Parathyroid adenoma (tissue), 2 donors: ENCODE data around the gene MGMT.

ENCODE experiments used
- H2AFZ ChIP-seq: fragments of 300-600 bp; sonication (generic); one replicate; pipeline ENCODE4 v1.7.0; 2017; ENCODE audit warnings: antibody characterized with exemption, mild to moderate bottlenecking
- H3K27ac ChIP-seq: fragments of 300-600 bp; sonication (generic); one replicate; pipeline ENCODE4 v1.7.0; 2017
- H3K27me3 ChIP-seq: fragments of 300-600 bp; sonication (generic); one replicate; pipeline ENCODE4 v1.7.0; 2017; ENCODE audit warnings: low read length; ENCODE audit not compliant: control insufficient read depth, insufficient read depth
- H3K36me3 ChIP-seq: fragments of 300-600 bp; sonication (generic); one replicate; pipeline ENCODE4 v1.7.0; 2017; ENCODE audit warnings: low read length; ENCODE audit not compliant: control insufficient read depth, insufficient read depth
- H3K4me1 ChIP-seq: fragments of 300-600 bp; sonication (generic); one replicate; pipeline ENCODE4 v1.7.0; 2017; ENCODE audit warnings: control low read depth
- H3K4me2 ChIP-seq: fragments of 300-600 bp; sonication (generic); one replicate; pipeline ENCODE4 v1.7.0; 2017; ENCODE audit warnings: low read length
- H3K4me3 ChIP-seq: fragments of 300-600 bp; sonication (generic); one replicate; pipeline ENCODE4 v1.7.0; 2017; ENCODE audit warnings: low read depth, low read length
- H3K79me2 ChIP-seq: fragments of 300-600 bp; sonication (generic); one replicate; pipeline ENCODE4 v1.7.0; 2017; ENCODE audit warnings: control low read depth
- H3K9ac ChIP-seq: fragments of 300-600 bp; sonication (generic); one replicate; pipeline ENCODE4 v1.7.0; 2017; ENCODE audit warnings: mild to moderate bottlenecking
- H3K9me3 ChIP-seq: fragments of 300-600 bp; sonication (generic); one replicate; pipeline ENCODE4 v1.7.0; 2017; ENCODE audit warnings: low read length; ENCODE audit not compliant: control insufficient read depth
- CTCF ChIP-seq: fragments of 300-600 bp; sonication (generic); IDR thresholded peaks from one replicate; pipeline ENCODE4 v1.7.0; 2017; ENCODE audit warnings: antibody characterized with exemption, mild to moderate bottlenecking
- donor health status: primary hyperparathyroidism.

MGMT gene

DNA sequence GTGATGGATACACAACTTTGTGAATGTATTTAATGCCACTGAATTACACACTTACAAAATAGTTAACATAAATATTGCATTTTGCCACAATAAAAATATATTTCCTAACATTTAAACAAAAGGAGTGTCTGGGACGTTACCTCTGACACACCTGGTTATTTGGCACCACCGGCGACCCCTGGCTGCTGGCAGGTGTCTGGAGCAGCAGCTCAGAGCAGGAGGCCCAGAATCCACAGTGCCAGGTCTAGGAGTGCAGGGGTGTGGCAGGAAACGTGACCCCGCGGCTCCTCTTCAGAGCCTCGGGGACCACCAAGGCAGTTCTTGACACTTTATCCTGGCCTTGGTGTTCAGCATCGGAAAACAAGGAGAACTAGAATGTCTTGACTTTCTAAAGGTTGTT is 46.3 kb downstream of the MGMT start:
- no peak overlapping the region for H3K27ac ChIP-seq
- H3K9me3 ChIP-seq: no peaks in the 10 kb centered on the region
- TF ChIP-seq CTCF: no peak
- H2AFZ ChIP-seq: no peak overlapping the region
- no peak overlapping the region for H3K4me3 ChIP-seq
- no peaks in the 10 kb centered on the region for H3K36me3 ChIP-seq
- H3K27me3 ChIP-seq: no peaks in the 10 kb centered on the region
- no peaks in the 10 kb centered on the region for H3K79me2 ChIP-seq
- no peak overlapping the region for H3K4me2 ChIP-seq
- no peaks in the 10 kb centered on the region for H3K4me1 ChIP-seq
- H3K9ac ChIP-seq: no peak overlapping the region

- Histone ChIP-seq H3K9me3 (no peaks in the 10 kb centered on the region), H3K4me1 (no peaks in the 10 kb centered on the region), H3K9ac (no peak overlapping the region), H3K27ac (no peak overlapping the region), H3K79me2 (no peaks in the 10 kb centered on the region), H3K36me3 (no peaks in the 10 kb centered on the region), H3K27me3 (no peaks in the 10 kb centered on the region), H3K4me3 (no peak overlapping the region), H3K4me2 (no peak overlapping the region), H2AFZ (no peak overlapping the region)
- no peak for TF ChIP-seq CTCF
Observed at GRCh38 chr10:129514568-129515451, 47.8 kb downstream of the MGMT start.

DNA sequence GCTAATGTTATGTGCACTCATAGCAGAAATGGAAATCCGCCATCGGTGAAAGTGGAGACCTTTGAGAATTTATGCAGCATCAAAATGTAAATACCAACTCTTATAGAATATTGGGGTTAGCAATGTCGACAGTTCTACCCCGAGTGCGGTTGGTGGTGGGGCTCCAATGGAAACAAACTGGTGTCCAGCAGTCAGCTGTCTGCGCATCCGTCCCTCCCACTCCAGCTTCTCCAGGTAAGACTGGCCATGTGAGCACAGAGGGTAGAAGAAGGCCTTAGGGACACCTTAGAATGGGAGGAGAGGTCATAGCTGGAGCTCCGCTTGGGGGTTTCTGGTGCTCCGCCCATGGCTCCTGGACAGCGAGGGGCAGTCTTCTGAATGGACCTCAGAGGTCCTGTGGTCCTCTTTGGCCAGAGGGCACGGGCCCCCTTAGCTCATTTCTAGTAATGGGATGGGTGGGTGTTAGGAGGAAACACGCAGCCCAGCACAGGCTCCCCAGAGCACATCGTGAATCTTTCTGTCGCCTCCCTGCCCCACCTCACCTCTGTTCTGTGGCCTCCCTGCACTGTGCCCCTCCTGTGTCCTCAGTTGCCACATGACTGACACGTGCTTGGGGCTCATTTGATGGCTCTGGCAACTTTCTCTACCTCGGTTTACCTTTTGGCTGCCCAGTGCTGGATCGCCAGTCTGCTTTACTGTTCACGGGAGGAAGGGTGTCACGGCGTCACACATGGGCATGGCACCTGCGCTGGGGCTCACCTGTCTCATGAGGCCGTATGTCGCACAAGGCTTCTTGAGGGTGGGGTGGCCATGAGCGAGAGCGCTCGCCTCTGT is 50.0 kb downstream of the MGMT start:
- Histone ChIP-seq H3K36me3 (no peaks in the 10 kb centered on the region), H3K27me3 (no peaks in the 10 kb centered on the region), H3K79me2 (no peaks in the 10 kb centered on the region), H3K27ac (no peak overlapping the region), H3K4me2 (no peak overlapping the region), H3K4me3 (no peak overlapping the region), H3K9me3 (no peaks in the 10 kb centered on the region), H3K4me1 (no peaks in the 10 kb centered on the region), H2AFZ (no peak overlapping the region), H3K9ac (no peak overlapping the region)
- no peak for TF ChIP-seq CTCF

DNA sequence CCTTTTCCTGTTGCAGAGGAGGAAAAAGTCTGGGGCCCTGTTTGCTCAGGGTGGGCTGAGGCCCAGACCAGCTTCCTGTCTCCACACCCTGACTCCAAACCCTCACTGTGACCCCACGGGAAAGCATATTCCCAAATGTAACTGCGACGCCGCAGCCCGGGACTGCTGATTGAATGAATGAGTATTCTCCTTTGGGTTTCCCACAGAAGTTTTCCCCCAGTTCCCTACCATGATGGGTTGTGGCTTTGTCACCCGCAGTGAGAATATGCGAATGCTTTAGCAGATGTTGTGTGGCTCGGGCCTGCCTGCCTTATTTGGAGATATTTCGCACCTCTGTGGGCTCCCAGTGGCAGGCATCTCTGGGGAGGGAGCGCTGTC is 50.6 kb downstream of the MGMT start:
- Histone ChIP-seq H3K27me3 (no peaks in the 10 kb centered on the region), H3K4me2 (no peak overlapping the region), H3K79me2 (no peaks in the 10 kb centered on the region), H3K36me3 (no peaks in the 10 kb centered on the region), H3K9ac (no peak overlapping the region), H2AFZ (no peak overlapping the region), H3K9me3 (no peaks in the 10 kb centered on the region), H3K4me3 (no peak overlapping the region), H3K4me1 (no peaks in the 10 kb centered on the region), H3K27ac (no peak overlapping the region)
- TF ChIP-seq CTCF: no peak
